PC-9 (cell line): ENCODE results near the gene CLSTN1. TPM values are rescaled to one million over a fixed set of nuclear protein-coding genes. Genes with fewer than 3 reads are reported as not detected.

ENCODE experiments used
- BruUV-seq: library from RNA; stranded (reverse); fragments of 400-500 nt; replicated peaks from 2 replicates; lab custom pipeline; 2021; lab: Mats Ljungman, UMichigan
- CTCF ChIA-PET: fragments of 300-600 bp; sonication (Branson Sonifier 250); formaldehyde crosslinking; loops from one replicate; lab custom pipeline; 2022; ENCODE audit warnings: antibody characterized with exemption; lab: Charles Lee
- POLR2A ChIA-PET: fragments of 300-600 bp; sonication (Branson Sonifier 250); formaldehyde crosslinking; loops from one replicate; lab custom pipeline; 2022; ENCODE audit warnings: antibody characterized with exemption; ENCODE audit not compliant: unreplicated experiment; lab: Charles Lee
- DNase-seq, 2 experiments: peaks; one replicate each; pipeline versions ENCODE4 v3.0.0 to v3.0.0-alpha.2; 2015 to 2022; ENCODE audit warnings: mixed read lengths in 1 of 2
- H2AFZ ChIP-seq: fragments of 200-600 bp; sonication (generic); 2 replicates; pipeline ENCODE4 v1.8.1; 2017; ENCODE audit warnings: antibody characterized with exemption
- H3F3A ChIP-seq: fragments of 200-600 bp; sonication (generic); 2 replicates; pipeline ENCODE4 v1.8.1; 2017; ENCODE audit warnings: antibody characterized with exemption, mild to moderate bottlenecking, low read depth; ENCODE audit not compliant: insufficient read depth
- H3K27ac ChIP-seq: fragments of 200-600 bp; sonication (generic); 2 replicates; pipeline ENCODE4 v1.6.1; 2016; ENCODE audit warnings: mixed run types
- H3K27me3 ChIP-seq: fragments of 200-600 bp; sonication (generic); 2 replicates; pipeline ENCODE4 v1.6.1; 2016; ENCODE audit warnings: low read depth, mixed run types; ENCODE audit not compliant: insufficient read depth
- H3K36me3 ChIP-seq: fragments of 200-600 bp; sonication (generic); 2 replicates; pipeline ENCODE4 v1.6.1; 2016; ENCODE audit warnings: low read depth, mixed run types
- H3K4me1 ChIP-seq: fragments of 200-600 bp; sonication (generic); replicated peaks from 2 replicates; pipeline ENCODE4 v1.6.1; 2016; ENCODE audit warnings: mixed run types; ENCODE audit not compliant: insufficient read depth
- H3K4me2 ChIP-seq: fragments of 200-600 bp; sonication (generic); 2 replicates; pipeline ENCODE4 v1.6.1; 2017; ENCODE audit warnings: mixed run types
- H3K4me3 ChIP-seq: fragments of 200-600 bp; sonication (generic); 2 replicates; pipeline ENCODE4 v1.6.1; 2016; ENCODE audit warnings: mixed run types
- H3K79me2 ChIP-seq: fragments of 200-600 bp; sonication (generic); 2 replicates; pipeline ENCODE4 v1.6.1; 2017; ENCODE audit warnings: low read depth, mixed run types
- H3K9me2 ChIP-seq: fragments of 200-600 bp; sonication (generic); 2 replicates; pipeline ENCODE4 v1.8.1; 2017; ENCODE audit warnings: mild to moderate bottlenecking; ENCODE audit not compliant: insufficient read depth
- H3K9me3 ChIP-seq: fragments of 200-600 bp; sonication (generic); 2 replicates; pipeline ENCODE4 v1.8.1; 2016; ENCODE audit warnings: low read depth; ENCODE audit not compliant: insufficient read depth
- H4K20me1 ChIP-seq: fragments of 200-600 bp; sonication (generic); 2 replicates; pipeline ENCODE4 v1.8.1; 2017; ENCODE audit not compliant: insufficient read depth
- EZH2 ChIP-seq: fragments of 200-600 bp; sonication (generic); IDR thresholded peaks from 2 replicates; pipeline ENCODE4 v1.8.0; 2017; ENCODE audit warnings: antibody characterized with exemption, low read depth
- intact Hi-C: fragments of 100-400 bp; cut with micrococcal nuclease; formaldehyde crosslinking; loops from one replicate; pipeline ENCODE4 v1.10.0; 2022; ENCODE audit not compliant: unreplicated experiment
- total RNA-seq: library from RNA; stranded (reverse); gene quantifications from 2 replicates; pipeline ENCODE4 v1.2.3, GENCODE V29; 2021
- TF ChIP-seq, protein P1 (sequence below): fragments of 200-600 bp; sonication (generic); conservative IDR thresholded peaks from 2 replicates; pipeline ENCODE4 v1.6.1; 2017; ENCODE audit warnings: mixed run types, antibody characterized with exemption, mild to moderate bottlenecking, moderate library complexity

Gene CLSTN1
- total RNA-seq, 1 experiment from 2014 or later: 140 TPM

DNA sequence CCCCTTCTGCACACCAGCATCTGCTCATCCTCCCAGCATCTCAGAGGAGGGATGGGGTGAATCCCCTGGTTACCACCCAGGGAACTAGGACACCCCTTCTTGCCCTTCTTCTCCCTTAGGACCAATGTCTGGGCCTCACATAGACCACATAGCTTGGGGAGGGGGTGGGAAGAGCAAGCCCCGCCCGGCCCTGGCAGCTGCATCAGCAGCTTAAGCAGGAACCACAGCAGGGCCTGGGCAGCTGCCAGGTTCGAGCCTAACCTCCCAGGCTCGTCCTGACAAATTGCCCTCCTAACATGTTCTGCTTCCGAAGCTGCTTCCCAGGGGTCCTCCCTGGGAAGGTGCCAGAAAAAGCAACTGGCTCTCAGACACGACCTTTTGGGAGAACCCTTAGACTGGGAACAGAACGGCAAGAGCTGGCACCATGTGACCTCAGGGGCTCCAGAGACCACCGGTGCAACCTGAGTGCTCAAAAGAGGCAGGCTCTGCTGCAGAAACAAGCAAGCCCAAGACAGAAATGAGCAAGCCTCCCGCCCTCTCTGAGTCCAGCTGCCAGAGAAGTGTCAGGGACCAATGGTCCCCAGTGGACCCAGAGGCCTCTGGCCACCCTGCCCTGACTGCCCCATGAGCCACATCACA, 18.4 kb upstream of the CLSTN1 start:
- H2AFZ ChIP-seq: no peak overlapping the region
- DNase-seq: no peak
- no peaks in the 10 kb centered on the region for H3K27me3 ChIP-seq
- TF ChIP-seq EZH2: no peak
- H3K4me2 ChIP-seq: no peak overlapping the region
- no peaks in the 10 kb centered on the region for H3K9me2 ChIP-seq
- H3K36me3 ChIP-seq: no peaks in the 10 kb centered on the region
- intact Hi-C loops: no loop called here
- H3K79me2 ChIP-seq: no peaks in the 10 kb centered on the region
- no peak overlapping the region for H3K4me3 ChIP-seq
- H4K20me1 ChIP-seq: no peaks in the 10 kb centered on the region
- ChIA-PET POLR2A (interaction anchor here (0.5 to 0.6 kb wide), 2 partner anchors 545 to 621 kb away, joined by 12 to 20 read pairs; no protein-coding TSS in a partner anchor), CTCF (no interaction called here)
- H3K4me1 ChIP-seq: peaks cover 17% of the 10 kb centered on the region
- no peak overlapping the region for H3K27ac ChIP-seq
- no peaks in the 10 kb centered on the region for H3K9me3 ChIP-seq
- peaks cover under 1% of the 10 kb centered on the region; the same call in 1 of the 2 replicates for H3F3A ChIP-seq
- no TSS peak for BruUV-seq

DNA sequence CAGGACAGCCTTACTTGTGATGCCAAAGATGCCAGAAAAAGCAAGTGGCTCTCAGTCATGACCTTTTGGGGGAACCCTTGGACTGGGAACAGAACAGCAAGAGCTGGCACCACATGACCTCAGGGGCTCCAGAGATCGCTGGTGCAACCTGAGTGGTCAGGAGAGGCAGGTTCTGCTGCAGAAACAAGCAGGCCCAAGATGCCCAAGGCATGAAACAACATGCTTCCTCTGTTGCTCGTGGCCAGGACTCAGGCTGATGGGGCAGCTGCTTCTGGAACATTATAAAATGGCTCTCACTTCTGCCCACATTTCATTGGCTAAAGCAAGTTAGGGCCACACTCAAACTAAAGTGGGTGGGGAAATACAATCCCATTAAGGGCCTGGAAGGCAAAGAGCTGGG, 17.7 kb upstream of the CLSTN1 start:
- no peaks in the 10 kb centered on the region for H3K27me3 ChIP-seq
- no peaks in the 10 kb centered on the region for H3K9me2 ChIP-seq
- H3K4me2 ChIP-seq: no peak overlapping the region
- CTCF ChIA-PET: interaction anchor here (0.5 kb wide), 1 partner anchor 1101 kb away, joined by 3 read pairs; no protein-coding TSS in a partner anchor
- no peaks in the 10 kb centered on the region for H3K9me3 ChIP-seq
- no peaks in the 10 kb centered on the region for H4K20me1 ChIP-seq
- TF ChIP-seq, protein P1, sequence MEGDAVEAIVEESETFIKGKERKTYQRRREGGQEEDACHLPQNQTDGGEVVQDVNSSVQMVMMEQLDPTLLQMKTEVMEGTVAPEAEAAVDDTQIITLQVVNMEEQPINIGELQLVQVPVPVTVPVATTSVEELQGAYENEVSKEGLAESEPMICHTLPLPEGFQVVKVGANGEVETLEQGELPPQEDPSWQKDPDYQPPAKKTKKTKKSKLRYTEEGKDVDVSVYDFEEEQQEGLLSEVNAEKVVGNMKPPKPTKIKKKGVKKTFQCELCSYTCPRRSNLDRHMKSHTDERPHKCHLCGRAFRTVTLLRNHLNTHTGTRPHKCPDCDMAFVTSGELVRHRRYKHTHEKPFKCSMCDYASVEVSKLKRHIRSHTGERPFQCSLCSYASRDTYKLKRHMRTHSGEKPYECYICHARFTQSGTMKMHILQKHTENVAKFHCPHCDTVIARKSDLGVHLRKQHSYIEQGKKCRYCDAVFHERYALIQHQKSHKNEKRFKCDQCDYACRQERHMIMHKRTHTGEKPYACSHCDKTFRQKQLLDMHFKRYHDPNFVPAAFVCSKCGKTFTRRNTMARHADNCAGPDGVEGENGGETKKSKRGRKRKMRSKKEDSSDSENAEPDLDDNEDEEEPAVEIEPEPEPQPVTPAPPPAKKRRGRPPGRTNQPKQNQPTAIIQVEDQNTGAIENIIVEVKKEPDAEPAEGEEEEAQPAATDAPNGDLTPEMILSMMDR: no peak
- no peak for TF ChIP-seq EZH2
- H3K36me3 ChIP-seq: no peaks in the 10 kb centered on the region
- H3K79me2 ChIP-seq: no peaks in the 10 kb centered on the region
- peaks cover 24% of the 10 kb centered on the region for H3K4me1 ChIP-seq
- no peak overlapping the region for H2AFZ ChIP-seq
- DNase-seq: no peak
- no TSS peak for BruUV-seq
- no peak overlapping the region for H3K27ac ChIP-seq
- intact Hi-C loops: no loop called here
- POLR2A ChIA-PET: no interaction called here
- H3K4me3 ChIP-seq: no peak overlapping the region
- H3F3A ChIP-seq: peaks cover 8% of the 10 kb centered on the region; the same call in 1 of the 2 replicates

DNA sequence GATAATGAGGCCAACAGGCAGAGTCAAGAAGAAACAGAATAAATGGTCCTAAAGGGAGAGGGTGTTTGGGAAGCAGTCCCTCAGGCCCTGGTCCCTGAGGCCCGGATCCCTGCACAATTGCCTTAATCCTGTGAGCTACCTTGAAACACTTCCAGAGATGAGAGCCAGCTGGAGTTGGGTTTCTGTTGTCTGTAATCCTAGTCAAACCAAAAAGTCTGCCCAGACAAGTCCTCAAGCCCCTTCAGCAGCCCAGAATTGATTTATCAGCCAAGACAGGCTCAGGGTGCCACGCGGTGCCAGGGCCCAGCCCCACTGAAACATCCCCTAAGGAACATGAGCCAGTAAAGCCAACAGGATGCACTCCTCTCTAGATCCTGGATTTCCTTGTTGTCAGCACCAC, 16.4 kb upstream of the CLSTN1 start:
- H3K4me1 ChIP-seq: peaks cover 37% of the 10 kb centered on the region
- peaks cover 14% of the 10 kb centered on the region; the same call in 1 of the 2 replicates for H3F3A ChIP-seq
- no peak overlapping the region for H3K4me2 ChIP-seq
- H3K79me2 ChIP-seq: no peaks in the 10 kb centered on the region
- no peak overlapping the region for H2AFZ ChIP-seq
- no peak overlapping the region for H3K27ac ChIP-seq
- no peak for DNase-seq
- ChIA-PET POLR2A (no interaction called here), CTCF (interaction anchor here (1.0 kb wide), 1 partner anchor 14 kb away, joined by 3 read pairs; no protein-coding TSS in a partner anchor)
- H4K20me1 ChIP-seq: no peaks in the 10 kb centered on the region
- no TSS peak for BruUV-seq
- no peaks in the 10 kb centered on the region for H3K36me3 ChIP-seq
- H3K27me3 ChIP-seq: no peaks in the 10 kb centered on the region
- TF ChIP-seq EZH2: no peak
- TF ChIP-seq, protein P1: no peak
- H3K4me3 ChIP-seq: no peak overlapping the region
- H3K9me3 ChIP-seq: no peaks in the 10 kb centered on the region
- intact Hi-C loops: no loop called here
- no peaks in the 10 kb centered on the region for H3K9me2 ChIP-seq
